Activated T-cell treated with anti-CD3 and anti-CD28 coated beads, Interleukin-2, amount 50 U/mL, for 72 hours (primary cell): Measurements from ENCODE around the gene SLC22A4. TPM values are rescaled to one million over a fixed set of nuclear protein-coding genes. Genes with fewer than 3 reads are reported as not detected.

Source experiments
- ATAC-seq, 2 donors: fragments of 150-1000 bp; cut with Tn5 transposase; replicated peaks in 1 of 2; 2 replicates each; pipeline ENCODE4 v1.10.0; 2021; ENCODE audit warnings: moderate library complexity in 2 of 2, mild to moderate bottlenecking in 1 of 2
- DNase-seq, 2 donors: peaks; one replicate each; pipeline ENCODE4 v3.0.0; 2021 to 2022; ENCODE audit warnings: mixed read lengths in 1 of 2
- H3K27ac Mint-ChIP-seq: one replicate; pipeline ENCODE4 v1.8.0; 2022; ENCODE audit warnings: mild to moderate bottlenecking, moderate library complexity, mixed read lengths
- H3K27me3 Mint-ChIP-seq: one replicate; pipeline ENCODE4 v1.8.0; 2022; ENCODE audit warnings: low read depth, mixed read lengths
- H3K36me3 Mint-ChIP-seq, 2 donors: one replicate each; pipeline ENCODE4 v1.8.0; 2022; ENCODE audit warnings: mixed read lengths in 2 of 2, mild to moderate bottlenecking in 1 of 2; ENCODE audit not compliant: insufficient read depth in 2 of 2
- H3K4me1 Mint-ChIP-seq: one replicate; pipeline ENCODE4 v1.8.0; 2022; ENCODE audit warnings: low read depth, mixed read lengths
- H3K4me3 Mint-ChIP-seq, 2 donors: one replicate each; pipeline ENCODE4 v1.8.0; 2022; ENCODE audit warnings: mild to moderate bottlenecking in 2 of 2, mixed read lengths in 2 of 2, moderate library complexity in 2 of 2
- H3K9me3 Mint-ChIP-seq, 2 donors: one replicate each; pipeline ENCODE4 v1.8.0; 2022; ENCODE audit warnings: mixed read lengths in 2 of 2
- total RNA-seq, 2 donors: library from RNA; stranded (reverse); gene quantifications; one replicate each; pipeline ENCODE4 v1.2.3, GENCODE V29; 2022

The SLC22A4 gene
- total RNA-seq, 2 donors from 2014 or later: 1.8 to 2.9 TPM

DNA sequence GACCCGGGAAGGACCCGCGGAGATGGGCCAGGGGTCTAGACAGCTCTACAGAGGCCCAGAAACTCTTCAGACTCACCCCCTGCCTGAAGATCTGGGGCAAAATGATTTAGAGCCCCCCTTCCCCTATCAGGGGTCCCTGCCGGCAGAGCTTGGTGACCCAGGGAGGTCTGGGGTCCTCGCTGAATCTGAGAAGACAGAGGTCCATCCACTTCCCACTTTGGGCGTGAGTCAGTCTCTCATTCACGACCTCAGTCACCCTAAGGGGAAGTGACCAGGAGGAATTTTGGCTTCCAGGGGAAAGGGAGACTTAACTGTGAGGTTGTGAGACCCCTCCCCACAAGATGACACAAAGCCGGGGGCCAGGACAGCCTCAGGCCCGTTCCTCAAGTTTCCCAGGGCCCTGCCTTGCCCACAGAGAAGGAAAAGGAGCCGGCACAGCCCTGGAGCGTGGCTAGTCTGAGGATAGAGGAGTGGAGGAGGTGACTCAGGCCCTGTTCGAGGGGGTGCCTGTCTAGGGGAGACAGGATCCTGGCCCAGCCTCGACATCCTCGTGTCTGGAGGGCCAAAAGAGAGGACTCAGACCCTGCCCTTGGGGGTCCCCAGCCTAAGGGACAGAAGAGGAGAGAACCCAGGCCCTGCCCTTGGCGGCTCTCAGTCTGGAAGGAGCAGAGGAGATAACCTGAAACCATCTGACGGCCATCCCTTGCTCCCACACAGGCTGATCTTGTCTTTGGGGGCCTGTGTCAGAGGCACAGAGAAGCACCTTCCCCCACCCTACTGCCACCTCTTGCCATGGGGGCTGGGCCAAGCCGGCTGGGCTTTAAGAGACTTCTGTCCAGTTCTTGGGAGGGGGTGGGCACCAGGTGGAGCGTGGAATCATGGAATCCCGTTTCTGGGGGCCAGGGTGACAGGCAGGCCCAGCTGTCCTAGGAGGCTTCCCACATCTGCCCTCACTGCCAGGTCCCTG lies 35.8 kb upstream of the SLC22A4 start:
- ATAC-seq (no peak), DNase-seq (no peak)
- Mint-ChIP-seq H3K4me3 (peak overlapping the region in 1 of 2 donors; percentile 29), H3K36me3 (no peaks in the 10 kb centered on the region), H3K4me1 (peaks cover 39% of the 10 kb centered on the region), H3K27ac (no peak overlapping the region), H3K27me3 (peaks cover 15% of the 10 kb centered on the region), H3K9me3 (no peaks in the 10 kb centered on the region)

DNA sequence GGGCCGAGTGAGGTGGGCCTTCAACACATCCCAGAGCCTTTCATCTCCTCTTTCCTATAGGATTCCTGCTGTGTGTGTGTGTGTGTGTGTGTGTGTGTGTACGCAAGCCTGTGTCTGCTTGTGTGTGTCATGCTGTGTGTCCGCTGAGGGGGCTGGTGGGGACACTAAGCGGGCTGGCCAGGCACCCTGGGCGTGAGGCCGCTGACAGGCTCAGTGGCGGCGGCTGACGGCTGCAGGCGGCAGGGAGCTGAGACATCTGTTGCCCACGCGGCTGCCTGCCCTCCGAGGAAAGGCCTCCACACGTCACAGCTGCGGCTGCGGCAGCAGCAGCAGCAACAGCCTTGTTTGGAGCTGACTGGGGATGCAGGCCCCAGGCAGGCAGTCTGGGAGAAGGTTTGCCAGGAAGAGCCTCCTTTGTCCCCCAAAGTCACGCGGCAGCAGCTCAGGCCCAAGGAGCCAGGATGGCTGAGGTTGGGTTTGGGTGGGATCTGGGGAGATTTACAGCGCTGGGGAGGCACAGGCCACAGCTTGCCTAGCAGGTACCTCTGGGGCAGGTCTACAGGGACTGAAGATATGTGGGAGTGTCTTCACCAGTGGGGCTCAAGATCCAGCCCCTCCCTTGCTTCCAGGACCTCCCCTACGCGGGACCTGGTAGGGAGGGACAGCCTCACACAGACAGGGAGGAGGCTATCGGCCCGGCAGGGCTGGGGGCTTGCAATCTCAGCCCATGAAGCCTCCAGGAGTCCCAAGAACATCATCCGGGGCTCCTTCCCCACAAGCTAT lies 34.9 kb upstream of the SLC22A4 start:
- peaks cover 48% of the 10 kb centered on the region for H3K4me1 Mint-ChIP-seq
- DNase-seq (no peak), ATAC-seq (no peak)
- no peak overlapping the region for H3K27ac Mint-ChIP-seq
- peaks cover 15% of the 10 kb centered on the region for H3K27me3 Mint-ChIP-seq
- no peak overlapping the region for H3K4me3 Mint-ChIP-seq
- no peaks in the 10 kb centered on the region for H3K9me3 Mint-ChIP-seq
- no peaks in the 10 kb centered on the region for H3K36me3 Mint-ChIP-seq

DNA sequence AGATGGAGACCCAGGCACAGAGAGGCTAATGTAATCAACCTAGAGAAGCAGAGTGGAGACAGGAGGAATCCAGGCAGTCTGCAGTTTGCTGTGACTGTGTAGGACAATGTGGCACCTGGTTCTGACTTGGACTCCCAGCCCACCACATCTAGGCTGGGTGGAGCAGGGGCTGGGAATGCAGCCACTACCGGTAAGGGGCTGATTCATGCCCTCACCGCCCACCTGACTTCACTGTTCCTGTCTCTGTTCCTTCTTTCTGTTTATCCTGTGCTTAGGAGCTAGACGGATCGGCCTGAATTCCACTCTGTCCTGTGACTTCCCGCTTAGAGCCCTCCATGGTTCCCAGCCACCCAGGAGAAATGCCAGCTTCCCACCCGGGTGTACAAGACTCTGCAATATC lies 34.1 kb upstream of the SLC22A4 start:
- no peaks in the 10 kb centered on the region for H3K9me3 Mint-ChIP-seq
- H3K4me3 Mint-ChIP-seq: peak overlapping the region; percentile 65 to 75
- H3K27ac Mint-ChIP-seq: no peak overlapping the region
- H3K4me1 Mint-ChIP-seq: peaks cover 56% of the 10 kb centered on the region
- DNase-seq (no peak), ATAC-seq (peak in 1 of 2 donors; percentile 5)
- peaks cover 15% of the 10 kb centered on the region for H3K27me3 Mint-ChIP-seq
- no peaks in the 10 kb centered on the region for H3K36me3 Mint-ChIP-seq

DNA sequence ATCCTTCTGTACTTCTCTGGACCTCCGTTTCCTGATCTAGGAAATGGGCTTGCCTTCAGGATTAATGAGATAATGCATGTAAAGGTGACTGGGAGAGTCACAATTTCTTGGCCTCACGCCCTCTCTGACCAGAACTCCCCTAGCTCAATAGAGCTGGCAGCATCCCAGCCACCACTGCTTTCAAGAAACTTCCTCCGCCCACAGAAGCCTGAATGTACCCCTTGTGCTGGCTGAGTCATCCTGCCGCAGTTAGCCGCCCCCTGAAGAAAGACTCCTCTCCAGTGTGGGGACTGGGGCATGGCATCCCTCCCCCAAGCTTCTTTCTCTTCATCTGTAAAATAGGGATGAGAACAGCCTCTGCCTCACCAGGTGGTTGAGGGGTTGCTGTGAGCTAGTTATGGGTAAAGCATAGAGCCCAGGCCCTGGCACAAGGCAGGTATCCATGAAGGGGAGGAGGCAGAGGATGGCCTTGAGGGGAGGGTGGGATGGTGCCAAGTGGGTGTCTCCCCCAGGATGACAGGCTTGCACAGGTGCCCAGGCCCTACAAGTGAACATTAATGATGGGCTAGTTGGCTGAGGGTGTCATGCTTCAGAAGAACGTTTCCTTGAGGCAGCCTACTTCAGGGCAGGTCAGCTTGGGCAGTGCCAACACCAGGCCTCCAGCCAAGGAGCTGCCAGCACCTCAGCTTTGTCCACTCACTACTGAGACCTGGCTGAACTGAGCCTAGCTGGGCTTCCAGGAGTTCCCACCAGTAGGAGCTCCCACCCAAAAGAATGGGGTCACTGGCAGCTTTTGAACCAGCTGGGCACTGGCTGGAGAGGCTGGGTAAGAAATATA lies 33.3 kb upstream of the SLC22A4 start:
- peak overlapping the region; percentile 69 for H3K27ac Mint-ChIP-seq
- H3K36me3 Mint-ChIP-seq: no peaks in the 10 kb centered on the region
- H3K4me3 Mint-ChIP-seq: peak overlapping the region; percentile 65 to 75
- ATAC-seq (peak; percentile 72 to 74), DNase-seq (peak; percentile 61 to 80)
- no peaks in the 10 kb centered on the region for H3K9me3 Mint-ChIP-seq
- peaks cover 10% of the 10 kb centered on the region for H3K27me3 Mint-ChIP-seq
- peaks cover 58% of the 10 kb centered on the region for H3K4me1 Mint-ChIP-seq

DNA sequence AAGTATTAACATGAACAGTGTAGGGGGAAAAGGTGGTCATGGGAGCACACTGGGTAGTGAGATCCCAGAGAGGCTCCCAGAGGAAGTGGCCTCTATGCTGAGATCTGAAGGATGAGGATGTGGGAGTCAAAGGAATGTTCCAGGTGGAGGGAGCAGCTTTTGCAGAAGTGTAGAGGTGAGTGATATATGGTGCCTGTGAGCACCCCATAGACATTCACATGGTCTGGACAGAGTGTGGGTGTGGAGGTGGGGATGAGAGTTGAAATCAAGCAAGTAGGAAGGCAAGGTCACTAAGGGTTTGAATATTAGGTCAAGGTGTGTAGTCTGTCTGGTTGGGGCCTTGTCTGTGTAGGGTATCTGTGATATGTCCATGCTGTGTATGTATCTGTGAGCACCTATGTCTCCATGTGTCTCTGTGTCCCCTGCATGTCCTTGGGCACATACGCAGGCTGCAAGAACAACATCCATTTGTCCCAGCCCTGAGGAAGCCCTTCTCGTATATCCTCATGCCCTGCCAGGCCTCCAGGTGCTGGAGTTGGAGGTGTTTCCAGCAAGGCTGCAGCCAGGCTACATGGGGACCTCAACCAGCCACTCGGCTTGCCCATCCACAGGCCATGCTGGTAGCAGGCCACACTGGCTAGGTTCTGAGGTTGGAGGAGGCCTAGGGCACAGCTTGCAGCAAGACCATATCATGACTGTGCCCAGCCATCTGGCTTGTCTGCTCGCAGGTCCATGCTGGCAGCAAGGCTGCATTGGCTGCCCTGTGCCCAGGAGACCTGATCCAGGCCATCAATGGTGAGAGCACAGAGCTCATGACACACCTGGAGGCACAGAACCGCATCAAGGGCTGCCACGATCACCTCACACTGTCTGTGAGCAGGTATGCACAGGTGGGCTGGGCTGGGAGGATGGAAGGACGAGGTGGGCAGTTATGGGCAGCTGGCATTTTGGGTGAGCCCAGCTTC lies 32.0 kb upstream of the SLC22A4 start:
- Mint-ChIP-seq H3K27me3 (no peaks in the 10 kb centered on the region), H3K27ac (no peak overlapping the region), H3K4me1 (peaks cover 58% of the 10 kb centered on the region), H3K4me3 (no peak overlapping the region), H3K9me3 (no peaks in the 10 kb centered on the region), H3K36me3 (no peaks in the 10 kb centered on the region)
- DNase-seq (no peak), ATAC-seq (no peak)

DNA sequence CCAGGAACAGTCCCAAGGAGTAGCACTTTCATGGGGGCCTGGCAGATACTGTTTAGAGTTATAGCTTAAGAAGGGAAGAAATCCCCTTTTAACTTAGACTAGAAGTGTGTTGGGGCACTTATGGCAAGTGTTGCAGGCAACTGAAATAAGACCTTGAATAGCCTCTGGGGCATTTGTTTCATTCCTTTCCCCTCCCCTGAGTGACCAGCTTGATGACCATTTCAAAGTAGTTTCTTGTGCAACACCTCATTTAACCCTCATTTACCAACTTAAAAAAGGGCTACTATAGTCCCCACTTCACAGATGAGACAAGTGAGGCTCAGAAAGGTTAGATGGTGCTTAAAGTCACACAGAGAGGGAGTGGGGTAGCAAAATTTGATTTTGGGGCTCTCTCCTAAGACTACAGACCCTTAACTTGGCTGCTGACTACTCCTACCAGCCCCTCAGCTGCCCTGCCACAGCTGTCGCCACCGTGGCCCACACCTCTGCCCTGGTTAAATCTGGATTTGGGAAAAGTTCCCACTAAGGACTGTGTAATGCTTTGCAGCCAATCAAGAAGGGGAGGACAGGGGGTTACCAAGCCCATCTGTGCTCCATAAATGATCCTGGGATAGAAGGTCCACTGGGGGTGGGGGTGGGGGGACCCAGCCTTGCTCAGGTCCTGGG lies 31.2 kb upstream of the SLC22A4 start:
- peaks cover 66% of the 10 kb centered on the region for H3K4me1 Mint-ChIP-seq
- ATAC-seq (no peak), DNase-seq (no peak)
- H3K27me3 Mint-ChIP-seq: no peaks in the 10 kb centered on the region
- H3K9me3 Mint-ChIP-seq: no peaks in the 10 kb centered on the region
- no peak overlapping the region for H3K27ac Mint-ChIP-seq
- H3K4me3 Mint-ChIP-seq: peak overlapping the region in 1 of 2 donors; percentile 4
- H3K36me3 Mint-ChIP-seq: no peaks in the 10 kb centered on the region

DNA sequence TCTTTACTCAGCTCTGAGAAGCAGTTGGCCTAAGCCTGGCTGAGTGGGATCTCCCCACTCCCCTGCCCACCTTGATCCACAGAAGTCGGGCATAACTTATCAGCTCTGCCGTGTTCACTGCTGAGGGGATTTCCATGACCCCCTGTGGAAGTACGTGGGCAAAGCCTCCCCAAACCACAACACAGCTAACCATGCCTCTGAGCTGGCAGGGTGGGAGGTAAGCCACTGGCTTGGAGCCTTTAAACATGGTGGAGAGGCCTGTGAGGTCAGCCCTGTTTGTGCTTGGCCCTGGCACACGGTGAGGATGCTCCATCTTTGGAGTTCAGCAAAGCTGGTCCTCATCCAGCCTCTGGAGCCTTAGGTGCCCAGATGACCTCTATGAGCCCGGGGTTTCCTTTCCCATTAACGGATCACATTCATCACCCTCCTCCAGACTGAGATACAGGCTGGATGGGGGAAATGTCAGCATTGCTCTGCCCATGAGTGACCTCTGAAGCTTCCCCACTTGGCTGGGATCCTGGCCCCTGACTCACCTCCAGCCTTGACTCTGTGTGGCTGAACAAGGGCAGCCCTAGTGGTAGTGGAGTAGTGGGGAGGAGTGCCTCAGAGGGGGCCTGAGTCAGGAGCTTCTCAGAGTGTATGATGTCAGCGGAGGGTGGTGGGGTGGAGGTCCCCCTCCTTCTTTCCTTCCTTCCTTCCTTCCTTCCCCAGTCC lies 30.5 kb upstream of the SLC22A4 start:
- ATAC-seq (peak; percentile 64 to 70), DNase-seq (peak; percentile 48 to 54)
- Mint-ChIP-seq H3K36me3 (no peaks in the 10 kb centered on the region), H3K27ac (no peak overlapping the region), H3K4me1 (peaks cover 73% of the 10 kb centered on the region), H3K27me3 (no peaks in the 10 kb centered on the region), H3K4me3 (peak overlapping the region; percentile 1 to 15), H3K9me3 (no peaks in the 10 kb centered on the region)

DNA sequence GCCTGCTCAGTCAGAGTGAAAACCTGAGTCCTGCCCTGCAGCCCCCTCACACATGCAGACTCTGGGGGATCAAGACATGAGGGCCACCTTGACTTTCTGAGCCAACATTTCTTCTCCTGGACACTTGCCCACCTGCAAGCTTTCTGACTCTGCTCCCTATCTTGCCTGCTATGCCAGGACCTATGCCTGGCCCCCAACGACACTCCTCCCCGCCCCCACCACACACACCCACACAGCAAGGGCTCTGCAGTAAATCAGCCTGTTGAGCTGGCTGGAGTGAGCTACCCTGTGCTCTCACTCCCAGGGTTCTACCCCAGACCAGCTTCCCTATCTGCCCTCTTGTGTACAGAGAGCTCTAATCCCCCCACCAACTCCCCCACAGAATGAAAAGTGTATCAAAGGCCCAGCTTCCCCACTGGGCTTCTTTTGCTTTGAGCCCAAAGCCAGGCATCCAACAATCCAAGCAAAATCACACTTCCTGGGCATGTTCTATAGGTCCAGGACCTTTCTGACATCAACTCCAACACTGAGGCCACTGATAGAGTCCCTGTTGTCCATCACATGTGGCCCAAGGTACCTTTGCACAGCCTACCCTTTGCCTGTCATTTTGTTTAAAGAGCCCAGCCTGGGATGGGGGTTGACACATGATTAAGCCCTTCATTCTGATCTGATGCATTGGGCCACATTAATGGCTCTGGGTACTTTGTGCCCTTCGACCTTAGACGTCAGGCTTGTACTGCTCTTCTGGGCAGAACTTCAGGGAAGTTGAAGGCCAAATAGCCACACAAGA lies 29.5 kb upstream of the SLC22A4 start:
- H3K9me3 Mint-ChIP-seq: no peaks in the 10 kb centered on the region
- DNase-seq: no peak
- no peaks in the 10 kb centered on the region for H3K36me3 Mint-ChIP-seq
- no peaks in the 10 kb centered on the region for H3K27me3 Mint-ChIP-seq
- H3K27ac Mint-ChIP-seq: no peak overlapping the region
- H3K4me1 Mint-ChIP-seq: peaks cover 68% of the 10 kb centered on the region
- ATAC-seq: no peak
- H3K4me3 Mint-ChIP-seq: no peak overlapping the region

DNA sequence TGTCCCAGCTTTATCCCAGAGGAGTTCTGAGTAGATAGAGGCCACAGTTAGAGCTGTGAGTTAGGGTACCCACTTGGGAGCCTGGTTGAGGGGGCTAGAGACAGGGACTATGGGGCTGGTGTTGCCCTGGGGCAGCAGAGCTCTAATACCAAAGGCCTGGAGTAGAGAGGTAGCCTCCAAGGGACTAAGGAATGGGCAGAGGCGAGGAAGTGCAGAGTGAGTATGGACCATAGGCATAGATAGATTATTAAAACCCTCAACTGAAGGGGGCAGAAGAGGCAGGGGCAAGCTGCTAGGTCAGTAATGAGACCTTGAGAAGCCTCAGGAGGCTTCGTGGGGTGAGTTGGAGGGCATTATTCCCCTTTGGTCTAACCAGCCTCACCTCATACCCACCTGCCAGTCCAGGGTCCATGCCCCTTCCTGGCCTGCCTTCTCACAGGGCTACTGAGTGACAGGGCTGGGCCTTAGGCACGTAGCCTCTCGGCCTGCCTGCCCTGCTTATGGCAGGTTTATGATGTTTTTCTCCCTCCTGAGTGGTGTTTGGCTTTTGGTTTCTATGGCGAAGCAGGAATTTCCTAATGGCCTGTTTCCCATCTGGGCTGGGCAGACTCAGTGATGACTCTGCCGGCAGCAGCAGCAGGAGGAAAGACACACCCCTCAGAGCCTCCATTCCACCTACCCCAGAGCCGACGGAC lies 28.7 kb upstream of the SLC22A4 start:
- no peaks in the 10 kb centered on the region for H3K36me3 Mint-ChIP-seq
- ATAC-seq (no peak), DNase-seq (no peak)
- H3K4me3 Mint-ChIP-seq: no peak overlapping the region
- no peak overlapping the region for H3K27ac Mint-ChIP-seq
- H3K4me1 Mint-ChIP-seq: peaks cover 61% of the 10 kb centered on the region
- no peaks in the 10 kb centered on the region for H3K9me3 Mint-ChIP-seq
- no peaks in the 10 kb centered on the region for H3K27me3 Mint-ChIP-seq
